Fibroblast of skin of abdomen (primary cell): ENCODE data around the gene TENT5A.

ENCODE experiments used
- DNase-seq: peaks from one replicate; pipeline ENCODE4 v3.0.0-alpha.2; 2013

TENT5A gene

DNA sequence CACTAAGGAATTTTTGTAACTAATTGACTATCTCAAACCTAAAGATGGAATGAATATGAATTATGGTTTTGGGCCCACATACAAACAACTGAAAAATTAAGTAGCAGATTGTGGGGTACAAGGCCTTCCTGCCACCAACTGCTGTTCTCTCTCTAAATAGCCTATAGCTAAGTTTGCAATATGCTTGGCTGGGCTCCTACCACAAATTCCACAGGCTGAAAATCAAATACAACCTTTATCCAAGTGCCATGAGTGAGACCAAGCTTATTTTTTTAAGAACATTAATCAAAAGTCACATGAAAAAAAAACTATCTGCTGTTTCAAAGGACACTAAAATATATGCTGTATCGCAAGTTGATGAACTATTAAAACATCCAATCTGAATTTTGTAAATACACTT lies 52.1 kb downstream of the TENT5A start:
- DNase-seq: no peak

DNA sequence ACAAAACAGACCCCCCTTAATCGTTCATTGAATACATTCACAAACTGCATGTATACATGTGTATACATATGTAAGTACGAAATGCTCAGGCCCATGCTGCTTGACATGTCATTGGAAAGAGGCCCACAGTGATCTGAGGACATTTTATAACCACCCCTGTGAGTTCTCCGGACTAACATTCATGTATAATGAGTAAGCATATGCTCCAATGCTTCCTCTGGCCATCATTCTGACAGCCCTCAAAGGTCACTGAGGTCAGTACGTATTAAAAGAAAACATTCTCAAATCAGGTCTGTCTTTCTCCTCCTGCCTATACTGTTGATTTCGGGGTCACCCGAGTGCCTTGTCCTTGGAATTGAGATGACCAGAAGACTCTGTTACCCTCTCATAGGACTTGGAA lies 54.9 kb downstream of the TENT5A start:
- DNase-seq: peak; percentile 31

DNA sequence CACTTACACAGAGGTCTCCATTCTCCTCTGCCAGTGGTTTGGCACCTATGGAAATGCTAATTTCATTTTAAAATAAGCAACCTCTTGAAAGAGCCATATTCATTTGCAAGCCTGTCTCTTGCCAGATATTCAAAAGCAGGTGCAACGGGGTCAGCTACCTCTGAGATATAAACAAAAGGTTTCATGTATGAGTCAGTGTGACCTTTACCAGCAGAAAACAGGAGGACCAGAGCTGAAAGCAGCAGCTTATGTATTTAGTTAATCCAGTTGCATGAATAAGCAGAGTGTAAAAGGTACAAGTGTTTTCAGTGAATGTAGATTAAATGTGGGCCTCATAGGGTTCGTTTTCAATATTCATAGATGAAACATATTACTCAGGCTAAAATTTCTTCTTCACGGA lies 56.0 kb downstream of the TENT5A start:
- DNase-seq: no peak
